Inflammatory macrophage treated with lipopolysaccharide for 4 hours (primary cell): ENCODE results near the gene OTOP2.
A peak's percentile ranks its signal among the peaks of the same experiment; 100 is the strongest.

Experiments
- DNase-seq: peaks from one replicate; pipeline ENCODE4 v3.0.0-alpha.2; 2020

OTOP2 gene, protein sequence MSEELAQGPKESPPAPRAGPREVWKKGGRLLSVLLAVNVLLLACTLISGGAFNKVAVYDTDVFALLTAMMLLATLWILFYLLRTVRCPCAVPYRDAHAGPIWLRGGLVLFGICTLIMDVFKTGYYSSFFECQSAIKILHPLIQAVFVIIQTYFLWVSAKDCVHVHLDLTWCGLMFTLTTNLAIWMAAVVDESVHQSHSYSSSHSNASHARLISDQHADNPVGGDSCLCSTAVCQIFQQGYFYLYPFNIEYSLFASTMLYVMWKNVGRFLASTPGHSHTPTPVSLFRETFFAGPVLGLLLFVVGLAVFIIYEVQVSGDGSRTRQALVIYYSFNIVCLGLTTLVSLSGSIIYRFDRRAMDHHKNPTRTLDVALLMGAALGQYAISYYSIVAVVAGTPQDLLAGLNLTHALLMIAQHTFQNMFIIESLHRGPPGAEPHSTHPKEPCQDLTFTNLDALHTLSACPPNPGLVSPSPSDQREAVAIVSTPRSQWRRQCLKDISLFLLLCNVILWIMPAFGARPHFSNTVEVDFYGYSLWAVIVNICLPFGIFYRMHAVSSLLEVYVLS

DNA sequence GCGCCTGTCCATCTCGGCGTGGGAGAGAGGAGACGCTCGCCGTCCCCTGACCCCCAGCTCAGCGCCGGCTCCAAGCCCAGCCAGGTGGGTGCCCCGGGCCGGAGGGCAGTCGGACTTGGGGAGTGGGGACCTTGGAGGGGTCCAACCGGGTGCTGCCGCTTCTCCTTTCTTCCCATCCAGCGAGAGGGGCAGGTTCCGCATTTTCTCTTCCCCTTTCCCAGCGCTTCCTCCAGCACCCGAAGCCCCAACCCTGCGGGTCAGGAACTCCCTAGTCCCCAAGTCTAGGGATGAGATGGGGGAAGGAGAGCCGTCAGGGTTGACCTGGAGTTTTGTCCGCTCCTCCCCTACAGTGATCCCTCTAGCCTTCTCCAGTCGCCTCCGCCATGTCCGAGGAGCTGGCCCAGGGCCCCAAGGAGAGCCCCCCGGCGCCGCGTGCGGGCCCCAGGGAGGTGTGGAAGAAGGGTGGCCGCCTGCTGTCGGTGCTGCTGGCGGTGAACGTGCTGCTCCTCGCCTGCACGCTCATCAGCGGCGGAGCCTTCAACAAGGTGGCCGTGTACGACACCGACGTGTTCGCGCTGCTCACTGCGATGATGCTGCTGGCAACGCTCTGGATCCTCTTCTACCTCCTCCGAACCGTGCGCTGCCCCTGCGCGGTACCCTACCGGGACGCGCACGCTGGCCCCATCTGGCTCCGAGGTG, at the start of gene OTOP2:
OTOP2 (plus strand) TSS at position 24 of the 699 bp plus-strand sequence; CDS start at position 384, 360 bp downstream.
- DNase-seq = peak; percentile 52

DNA sequence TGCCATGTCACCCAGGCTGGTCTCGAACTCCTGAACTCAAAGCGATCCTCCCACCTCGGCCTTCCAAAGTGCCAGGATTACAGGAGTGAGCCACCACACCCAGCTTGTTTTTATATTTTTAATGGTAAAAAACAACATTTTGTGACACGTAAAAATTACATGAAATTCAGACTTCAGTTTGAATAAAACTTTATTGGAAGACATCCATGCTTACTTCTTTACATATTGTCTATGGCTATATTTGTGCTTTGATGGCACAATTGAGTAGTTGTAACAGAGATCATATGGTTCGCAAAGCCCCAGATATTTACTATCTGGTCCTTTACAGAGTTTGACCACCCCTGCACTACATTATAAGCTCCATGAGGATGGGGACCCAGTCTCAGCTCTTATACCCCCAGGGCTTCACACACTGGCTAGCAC, 49.4 kb upstream of the OTOP2 start:
- no peak for DNase-seq

DNA sequence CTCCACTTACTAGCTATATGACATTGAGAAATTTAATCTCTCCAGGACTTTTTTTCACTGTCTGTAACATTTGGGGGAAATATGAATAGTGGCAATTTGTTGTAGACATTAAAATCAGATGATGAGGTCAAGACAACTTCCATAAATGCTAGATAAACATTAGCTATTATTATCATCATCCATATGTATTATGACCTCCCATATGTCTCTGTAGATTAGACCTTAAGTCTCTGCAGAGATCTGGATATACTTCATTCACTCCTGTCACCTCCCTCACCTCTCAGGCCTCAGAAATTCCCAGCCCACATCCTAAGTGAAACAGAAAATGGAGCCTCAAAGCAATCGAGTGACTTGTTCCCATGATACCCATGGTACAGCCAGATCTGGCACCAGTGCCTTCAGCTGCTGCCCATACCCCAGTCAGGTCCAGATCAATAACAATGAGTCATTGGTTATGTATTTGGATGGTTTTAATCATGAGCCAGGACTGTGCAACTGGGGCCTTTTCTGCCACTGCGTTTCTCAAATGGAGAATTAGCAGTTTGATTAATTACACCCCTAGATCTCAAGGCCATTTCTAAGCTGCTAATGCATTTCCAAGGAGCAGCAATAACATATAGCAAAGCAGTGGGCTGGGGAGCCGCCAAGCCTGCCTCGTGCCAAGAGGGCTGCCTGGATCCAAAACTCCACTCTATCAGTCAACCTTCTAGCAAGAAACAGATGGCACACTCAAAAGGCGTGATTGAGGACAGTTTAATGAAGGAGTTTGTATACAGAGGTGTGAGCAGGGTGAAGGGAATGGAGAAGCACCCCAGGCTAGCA, 48.7 kb upstream of the OTOP2 start:
- no peak for DNase-seq

DNA sequence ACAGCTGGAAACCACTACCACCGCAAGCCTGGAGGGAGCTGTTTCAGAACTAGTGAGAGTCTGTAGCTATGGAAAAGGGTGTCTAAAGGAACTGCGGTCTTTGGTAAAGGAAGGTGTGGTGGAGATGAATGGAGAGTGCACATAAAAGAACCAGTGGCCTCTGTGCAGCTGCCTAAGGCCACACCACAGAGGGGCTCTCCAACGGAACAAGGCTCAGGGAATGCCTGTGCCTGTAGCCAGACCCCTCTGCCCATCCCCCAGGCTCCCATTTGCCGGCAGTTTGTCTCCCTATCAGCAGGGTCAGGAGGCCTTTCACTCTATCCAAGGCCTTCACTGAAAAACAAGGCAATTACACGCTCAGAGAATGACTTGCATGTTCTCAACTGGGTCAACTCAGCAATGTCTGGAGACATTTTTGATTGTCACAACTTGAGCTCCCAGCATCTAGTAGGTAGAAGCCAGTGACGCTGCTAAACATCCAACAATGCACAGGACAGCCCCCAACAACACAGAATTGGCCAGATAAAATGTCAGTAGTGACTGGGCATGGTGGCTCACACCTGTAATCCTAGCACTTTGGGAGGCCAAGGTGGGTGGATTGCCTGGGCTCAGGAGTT, 48.0 kb upstream of the OTOP2 start:
- DNase-seq = no peak

DNA sequence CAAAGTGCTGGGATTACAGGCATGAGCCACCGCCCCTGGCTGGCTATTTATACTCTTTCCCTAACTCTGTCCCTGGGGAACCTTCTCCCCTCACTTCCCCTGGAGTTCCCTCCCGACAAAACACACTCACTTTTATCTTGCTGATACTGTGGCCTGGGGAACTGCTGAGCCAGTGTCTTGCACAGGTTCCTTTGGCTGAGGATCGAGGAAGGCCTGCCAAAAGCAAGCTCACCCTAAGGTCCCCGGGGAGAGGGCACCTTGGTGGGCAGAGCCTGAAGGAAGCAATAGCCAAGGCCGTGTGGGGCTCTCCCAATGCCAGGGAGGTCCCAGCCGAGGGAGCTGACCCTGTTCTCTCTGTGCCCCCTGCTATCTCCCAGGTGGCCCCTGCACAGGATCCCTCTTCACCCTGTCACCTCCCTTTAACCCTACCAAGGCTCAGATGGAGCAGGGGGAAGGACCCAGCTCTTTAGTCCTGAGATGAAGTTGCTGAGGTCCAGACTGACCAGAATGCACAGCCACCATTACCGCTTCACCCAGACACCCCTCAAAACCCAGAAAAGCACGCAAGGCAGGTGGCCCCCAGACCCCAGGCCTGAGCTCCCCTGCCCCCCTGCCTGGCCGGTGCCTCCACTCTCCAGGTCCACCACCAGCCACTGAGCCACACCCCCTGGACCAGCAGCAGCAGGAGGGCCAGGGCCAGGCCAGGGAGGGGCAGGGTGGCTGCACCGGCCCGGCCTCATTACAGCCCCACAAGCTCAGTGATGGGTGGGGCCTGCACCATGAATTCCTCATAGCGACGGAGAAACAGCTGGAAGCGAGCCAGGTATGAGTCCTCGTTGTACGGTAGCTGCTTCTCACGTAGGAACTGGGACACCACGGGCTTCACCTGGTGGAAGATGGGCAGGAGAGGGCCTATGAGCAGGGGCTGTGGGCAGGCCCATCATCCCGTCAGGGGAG, 46.2 kb upstream of the OTOP2 start:
- no peak for DNase-seq

DNA sequence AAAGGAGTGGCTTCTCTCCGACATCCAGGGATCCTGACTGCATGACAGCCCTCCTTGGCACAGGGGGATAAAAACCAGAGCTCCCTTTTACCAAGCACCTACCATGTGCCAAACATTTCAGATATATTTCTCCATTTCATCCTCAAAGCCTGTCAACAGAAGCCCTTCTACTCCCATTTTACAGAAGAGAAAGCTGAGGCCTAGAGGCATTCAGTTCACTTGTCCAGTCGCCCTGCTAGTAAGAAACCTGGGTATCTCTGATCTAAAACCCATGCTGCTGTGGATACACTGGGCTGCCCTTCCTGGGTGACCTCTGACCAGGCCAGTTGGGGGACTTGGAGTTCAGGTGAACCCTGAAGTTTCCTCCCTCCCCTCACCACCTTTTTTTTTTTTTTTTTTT, 45.4 kb upstream of the OTOP2 start:
- DNase-seq = no peak

DNA sequence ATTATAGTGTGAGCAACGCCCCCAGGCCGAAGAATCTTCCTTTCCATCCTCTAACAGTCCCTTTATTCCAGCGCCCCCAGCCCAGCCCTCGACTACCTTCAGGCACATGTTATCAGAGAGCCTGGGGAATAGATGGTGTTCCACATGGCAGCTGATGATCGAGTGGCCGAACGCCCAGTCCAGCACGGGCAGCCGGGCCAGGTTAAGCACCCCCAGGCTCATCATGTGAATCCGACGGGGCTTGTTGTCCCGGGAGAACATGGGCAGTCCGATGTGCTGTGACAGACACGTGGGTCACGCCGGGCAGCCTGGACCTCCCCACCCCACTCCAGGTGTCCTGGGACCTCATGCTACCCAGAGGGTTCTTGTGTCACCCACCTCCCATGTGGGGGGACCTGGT, 44.8 kb upstream of the OTOP2 start:
- DNase-seq = no peak

DNA sequence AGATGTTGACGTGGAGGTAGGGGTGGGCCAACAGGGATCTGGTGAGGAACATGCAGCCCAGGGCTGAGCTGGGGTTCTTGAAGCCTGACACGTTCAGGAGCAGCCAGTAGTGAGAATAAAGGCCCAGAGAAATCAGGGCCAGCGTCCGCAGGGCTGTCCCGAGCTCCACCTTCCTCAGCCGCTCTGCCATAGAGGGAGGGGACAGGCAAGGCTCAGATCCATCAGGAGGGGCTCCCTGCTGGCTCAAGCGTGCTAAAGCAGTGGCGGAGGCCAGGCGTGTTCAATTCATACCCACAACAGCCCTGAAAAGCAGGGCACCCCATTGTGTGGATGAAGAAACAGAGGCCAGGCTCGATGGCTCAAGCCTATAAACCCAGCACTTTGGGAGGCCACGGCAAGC, 43.0 kb upstream of the OTOP2 start:
- no peak for DNase-seq

DNA sequence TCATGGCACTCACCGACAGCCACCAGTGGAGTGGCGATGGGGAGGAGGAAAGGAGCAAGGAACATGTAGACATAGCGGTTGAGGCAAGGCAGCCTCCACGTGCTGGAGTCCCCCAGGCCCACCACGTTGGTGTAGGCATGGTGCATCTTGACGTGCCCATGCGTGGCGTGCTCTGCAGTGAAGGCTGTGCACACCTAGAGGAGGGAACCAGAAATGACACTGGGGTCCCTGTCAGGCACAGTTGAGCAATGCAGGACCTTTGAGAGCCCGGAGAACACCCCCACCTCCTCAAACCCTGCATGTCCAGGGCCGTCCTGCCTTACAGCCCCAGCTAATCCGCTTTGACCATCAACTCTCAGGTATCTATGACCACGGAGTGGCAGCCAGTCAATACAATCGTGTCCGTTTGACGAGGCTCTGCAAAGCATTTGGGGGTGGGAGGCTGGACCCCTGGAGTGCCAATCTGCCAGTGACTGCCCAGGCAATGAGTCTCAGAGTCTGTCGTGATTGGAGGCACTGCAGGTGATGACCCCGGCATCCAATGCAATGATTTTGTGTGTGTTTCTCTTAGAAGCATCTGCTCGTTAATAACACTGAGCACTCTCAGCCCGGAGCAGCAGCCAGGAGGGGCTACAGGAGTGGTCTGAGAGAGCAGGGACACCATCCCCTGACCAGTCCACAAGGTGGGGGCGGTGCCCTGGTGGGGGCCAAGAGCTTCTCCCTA, 41.4 kb upstream of the OTOP2 start:
- no peak for DNase-seq

DNA sequence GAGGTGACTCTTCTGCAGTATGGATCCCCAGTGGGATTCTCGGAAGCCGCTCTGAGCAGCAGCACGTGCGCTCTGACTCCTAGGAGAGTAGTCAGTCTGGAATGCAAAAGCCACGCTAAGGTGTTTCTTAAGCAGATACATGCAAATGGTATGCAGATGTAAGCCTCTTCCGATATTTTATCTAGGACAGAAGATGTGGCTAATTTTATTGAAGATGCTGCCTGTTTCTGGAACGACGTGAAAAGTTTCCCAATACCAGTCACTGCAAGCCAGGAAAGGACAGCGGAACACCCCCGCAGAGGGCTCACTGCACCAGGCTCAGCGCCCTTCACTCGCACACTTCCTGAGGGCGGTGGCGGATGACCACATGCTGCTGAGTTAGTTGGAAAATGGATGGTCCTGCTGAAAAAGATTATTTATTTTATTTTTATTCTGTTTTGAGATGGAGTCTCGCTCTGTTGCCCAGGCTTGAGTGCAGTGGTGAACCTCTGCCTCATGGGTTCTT, 40.8 kb upstream of the OTOP2 start:
- peak; percentile 78 for DNase-seq

DNA sequence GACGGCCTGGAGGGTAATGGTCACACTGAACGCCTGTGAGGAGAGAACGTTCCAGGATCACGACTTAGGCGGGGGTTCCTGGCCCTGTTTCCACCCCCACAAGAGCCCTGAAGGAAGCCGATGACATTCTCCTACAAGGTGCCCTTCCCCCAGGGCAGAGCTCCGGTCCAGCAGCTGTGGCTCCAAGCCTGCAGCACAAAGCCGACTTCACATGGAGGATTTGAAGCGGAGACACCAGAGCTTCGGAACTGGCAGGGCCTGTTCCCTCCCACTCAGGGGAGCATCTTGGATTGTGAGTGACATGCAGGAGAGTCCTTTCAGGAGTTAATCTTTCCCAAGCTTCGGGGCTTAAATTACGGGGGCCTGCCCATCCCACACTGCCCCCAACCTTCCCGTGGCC, 35.6 kb upstream of the OTOP2 start:
- DNase-seq = no peak

DNA sequence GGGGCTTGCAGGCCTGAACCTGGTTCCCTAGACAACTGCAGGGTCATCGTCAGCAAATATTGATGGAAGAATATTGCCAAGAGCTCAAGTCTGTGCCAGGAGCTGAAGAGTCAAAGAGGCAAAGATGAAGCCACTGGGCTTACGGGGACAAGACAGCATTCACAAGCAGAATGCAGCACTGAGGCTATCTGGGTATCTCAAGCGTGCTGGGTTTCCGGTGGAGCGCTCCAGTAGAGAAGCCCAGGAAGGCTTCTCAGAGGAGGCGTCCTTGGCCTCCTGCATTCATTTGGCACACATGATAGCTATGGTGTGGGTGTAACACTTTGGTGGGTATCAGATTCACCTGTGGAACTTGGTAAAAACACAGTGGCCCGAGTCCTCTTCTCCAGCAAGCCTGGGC, 33.5 kb upstream of the OTOP2 start:
- no peak for DNase-seq

DNA sequence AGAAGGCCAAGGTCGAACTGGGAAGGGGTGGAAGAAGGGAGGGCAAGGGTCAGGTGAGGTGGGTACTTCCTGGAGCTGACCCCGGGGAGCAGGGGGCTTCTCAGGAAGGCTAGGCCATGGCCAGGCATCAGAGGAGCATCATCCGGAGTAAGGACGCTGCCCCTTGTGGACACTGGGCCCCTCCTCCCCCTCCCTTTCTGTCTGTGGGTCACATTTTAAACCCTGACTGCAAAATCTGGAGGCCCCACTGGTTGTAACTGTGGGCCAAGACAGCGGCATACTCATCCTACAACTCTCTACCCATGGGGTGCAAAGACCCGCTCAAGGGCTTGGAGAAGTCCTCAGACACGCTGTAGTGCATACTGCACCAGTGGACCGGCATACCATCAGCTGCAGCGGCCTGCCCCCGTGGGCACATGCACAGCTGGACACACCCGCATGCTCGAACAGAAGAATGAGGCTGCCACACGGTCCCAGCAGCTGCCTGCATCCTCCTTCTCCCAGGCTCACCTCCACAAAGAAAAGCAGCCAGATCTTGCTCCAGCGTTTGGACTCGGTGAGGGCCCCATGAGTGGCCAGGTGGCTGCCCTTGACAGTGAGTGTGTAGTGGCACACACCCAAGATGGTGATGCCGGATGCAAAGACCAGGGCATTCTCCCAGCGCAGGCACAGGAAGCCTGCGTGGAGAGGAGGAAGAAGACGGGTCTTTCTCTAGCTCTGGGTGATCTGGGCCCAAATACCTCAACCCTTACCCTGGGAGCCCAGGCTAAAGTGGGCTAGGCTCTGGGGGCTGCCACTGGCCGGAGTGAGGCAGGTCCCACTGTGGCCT, 31.8 kb upstream of the OTOP2 start:
- DNase-seq = no peak

DNA sequence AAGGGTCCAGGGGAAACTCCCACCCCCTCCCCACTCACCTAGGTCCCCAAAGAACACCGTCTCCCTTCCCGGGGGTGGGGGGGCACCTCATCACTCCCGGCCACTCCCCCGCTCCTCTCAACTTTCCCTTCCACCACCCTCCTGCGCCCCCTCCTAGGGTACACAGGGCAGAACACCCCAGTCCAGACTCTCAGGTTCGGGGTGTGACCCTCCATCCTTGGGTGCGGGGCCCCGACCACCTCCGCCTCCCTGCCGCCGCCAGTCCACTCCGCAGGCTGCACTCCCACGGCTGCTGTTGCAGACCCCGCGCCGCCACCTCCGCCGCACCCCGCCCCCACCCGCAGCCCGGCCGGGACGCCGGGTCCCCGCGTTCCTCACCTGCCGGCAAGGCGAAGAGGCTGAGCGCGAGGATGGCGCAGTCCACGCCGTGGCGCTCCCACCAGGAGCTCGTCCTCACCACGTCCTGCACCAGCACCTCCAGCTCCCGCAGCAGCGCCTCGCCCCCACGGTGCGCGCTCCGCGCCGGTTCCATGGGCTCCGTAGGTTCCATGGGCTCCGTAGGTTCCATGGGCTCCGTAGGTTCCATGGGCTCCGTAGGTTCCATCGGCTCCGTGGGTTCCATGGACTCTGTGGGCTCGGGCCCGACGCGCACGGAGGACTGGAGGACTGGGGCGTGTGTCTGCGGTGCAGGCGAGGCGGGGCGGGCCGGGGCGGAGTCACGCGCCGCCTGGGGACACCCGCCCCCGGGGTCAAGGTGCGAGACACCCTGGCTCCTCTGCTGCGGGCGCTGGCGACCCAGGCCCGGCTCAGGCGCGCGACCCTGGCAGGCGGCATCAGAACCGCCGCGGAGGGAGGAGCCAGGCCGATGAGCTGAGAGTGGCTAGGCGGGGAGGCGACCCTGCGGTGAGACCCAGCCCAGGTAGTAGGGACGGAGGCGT, 30.8 kb upstream of the OTOP2 start, which contains the start of gene FADS6:
FADS6 (minus strand) TSS at position 660 of the 938 bp plus-strand sequence; CDS start at position 622, 38 bp downstream.
- DNase-seq = no peak

DNA sequence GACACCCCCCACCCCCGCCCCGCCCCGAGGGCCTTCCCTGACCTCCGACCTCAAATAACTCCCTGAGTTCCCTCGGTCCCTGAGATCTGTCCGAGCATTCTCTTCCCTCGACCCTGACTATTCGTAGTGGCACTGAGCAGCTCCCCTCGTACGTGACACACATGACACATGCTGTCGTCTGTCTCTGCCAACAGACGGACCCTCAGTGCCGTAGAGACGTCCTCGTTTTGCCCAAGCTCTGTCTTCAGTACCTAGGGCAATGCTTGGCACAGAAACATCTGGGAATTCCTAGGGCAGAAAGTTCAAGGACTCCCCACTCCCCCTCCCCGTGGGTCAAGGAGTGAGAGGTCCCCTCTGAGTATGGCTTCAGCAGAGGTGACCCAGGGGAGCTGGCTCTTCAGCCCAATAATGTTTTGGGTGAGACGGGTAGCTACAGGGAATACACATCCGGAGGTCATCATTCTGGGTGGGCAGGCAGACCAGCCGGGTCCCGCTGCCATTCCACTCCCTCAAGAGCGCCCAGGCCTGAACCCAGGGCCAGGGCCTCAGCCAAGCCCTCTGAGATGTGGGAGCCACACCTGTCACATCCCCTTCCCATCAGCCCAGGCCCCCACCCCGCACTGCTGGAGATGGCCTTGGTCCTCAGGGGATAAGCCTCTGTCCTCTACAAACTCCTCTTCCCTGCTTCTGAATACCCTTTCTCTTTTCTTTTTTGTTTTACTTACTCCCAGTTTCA, 30.0 kb upstream of the OTOP2 start:
- no peak for DNase-seq

DNA sequence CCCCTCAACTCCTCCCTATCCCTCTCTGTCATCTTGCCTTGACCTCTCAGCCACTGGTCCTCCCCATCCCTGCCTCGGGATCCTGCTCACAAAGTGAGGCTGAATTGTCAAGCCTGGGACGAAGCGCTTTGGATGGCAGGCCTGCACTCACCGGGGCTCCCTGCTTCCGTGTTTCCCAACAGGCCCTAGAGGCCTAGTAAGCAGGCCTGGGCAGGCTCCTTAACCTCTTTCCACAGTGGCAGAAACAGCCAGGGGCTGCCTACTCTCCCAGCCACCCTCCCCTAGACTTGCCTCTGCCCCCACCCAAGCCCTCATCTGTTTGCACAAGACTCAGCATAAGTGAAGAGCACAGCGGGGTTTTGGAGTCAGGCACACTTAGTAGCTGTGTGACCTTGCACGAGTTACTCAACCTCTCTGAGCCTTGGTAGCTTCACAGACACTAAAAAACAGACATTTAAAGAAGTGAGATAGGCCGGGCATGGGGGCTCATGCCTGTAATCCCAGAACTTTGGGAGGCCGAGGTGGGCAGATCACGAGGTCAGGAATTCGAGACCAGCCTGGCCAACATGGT, 25.6 kb upstream of the OTOP2 start:
- no peak for DNase-seq

DNA sequence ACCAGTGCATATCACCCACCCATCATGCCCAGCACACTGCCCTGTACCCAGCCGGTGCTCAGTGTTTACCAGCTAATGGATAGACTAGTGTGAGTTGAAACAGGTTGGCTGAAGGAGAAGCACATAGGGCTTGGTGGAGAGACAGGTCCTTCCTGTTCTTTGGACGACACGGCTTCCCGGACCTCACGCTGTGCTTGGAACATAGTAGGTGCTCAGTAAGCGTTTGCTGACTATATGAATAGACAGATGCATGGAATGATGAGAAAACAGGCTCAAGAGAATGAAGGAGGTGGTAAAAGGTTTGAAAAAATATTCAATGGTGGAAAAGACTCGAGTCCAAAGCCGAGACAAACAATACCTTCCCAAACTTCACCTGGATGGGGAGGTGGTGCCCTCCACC, 23.9 kb upstream of the OTOP2 start:
- DNase-seq = no peak
